ENCODE results near the gene NDEL1. TPM values are rescaled to one million over a fixed set of nuclear protein-coding genes. Genes with fewer than 3 reads are reported as not detected.

NDEL1 gene
- total and polyA plus RNA-seq, 9 of the 15 experiments (the other 6 are each of a cell fraction or from before 2014, with no cell fraction given) = 0.86 to 30.5 (median 22.7) TPM

- under 1% methylated on average over 23 of the region's 43 CpGs for WGBS (ENCODE audit: insufficient coverage, low coverage, missing lambda C conversion rate)
- H3K79me2 ChIP-seq (ENCODE audit: control insufficient read depth, insufficient read depth, low read length) = peaks cover 46% of the 10 kb centered on the region
- BruUV-seq (replicated peaks) = TSS peak; percentile 57
- intact Hi-C loops (cut with micrococcal nuclease) (no loop called here), in situ Hi-C loops (cut with MboI) (no loop called here)
- peak overlapping the region; percentile 89 for H3K4me2 ChIP-seq (ENCODE audit: insufficient read depth, low read length)
- ATAC-seq (peak; percentile 61), FAIRE-seq (peak; percentile 81), DNase-seq (ENCODE audit: extremely low read depth in 1 of 4, low spot score in 3 of 4) (peak; percentile 22 to 66 (median 40))
- H3K9me1 ChIP-seq (ENCODE audit: control insufficient read depth, insufficient read depth, low read length) = no peaks in the 10 kb centered on the region
- CTCF ChIA-PET (ENCODE audit: low intra/inter-chr PET ratio) = no interaction called here
- peaks cover 0 to 7% of the 10 kb centered on the region in 2 experiments; a peak in 4 of 5 replicates for H3K4me1 ChIP-seq (replicated peaks in 1 of 2; ENCODE audit: control insufficient read depth in 2 of 2, insufficient read depth in 2 of 2, low read length in 2 of 2)
- POLR2A ChIA-PET = interaction anchor here (0.6 to 2.1 kb wide), 14 partner anchors 9 to 303 kb away, joined by 3 to 10 read pairs (median 4); no protein-coding TSS in a partner anchor
- H3K36me3 ChIP-seq (ENCODE audit: control insufficient read depth, insufficient read depth, low read length) = peaks cover 14% of the 10 kb centered on the region; the same call in 2 of the 3 replicates
- peak overlapping the region; percentile 95 for H3K27ac ChIP-seq (ENCODE audit: extremely low read depth, low read depth, low read length)
- no peaks in the 10 kb centered on the region for H3K9me3 ChIP-seq (replicated peaks; ENCODE audit: control insufficient read depth, insufficient read depth, low read depth, low read length)
- H4K20me1 ChIP-seq (replicated peaks; ENCODE audit: control insufficient read depth, insufficient read depth, low read length) = no peaks in the 10 kb centered on the region
- peak overlapping the region; percentile 76; the same call in 1 of the 2 replicates for H2AFZ ChIP-seq (ENCODE audit: low read depth, low read length)
- H3K9ac ChIP-seq (ENCODE audit: insufficient read depth in 1 of 2, low read depth in 2 of 2, low read length in 2 of 2) = peak overlapping the region; percentile 91 to 96
- H3K27me3 ChIP-seq (ENCODE audit: control insufficient read depth in 2 of 2, insufficient read depth in 2 of 2, low read length in 2 of 2) = no peaks in the 10 kb centered on the region
- peak overlapping the region; percentile 96 for H3K4me3 ChIP-seq
- no peak; the same call in 1 of the 2 replicates for TF ChIP-seq SMAD4 (CRISPR knock-in tag; conservative IDR thresholded peaks at IDR 0.05)
- TF ChIP-seq POLR2H (tag; IDR thresholded peaks at IDR 0.05; ENCODE audit: low read depth) = no peak
- no peak for TF ChIP-seq BRD9 (IDR thresholded peaks at IDR 0.05; ENCODE audit: low read depth, partially characterized antibody)
- TF ChIP-seq HDAC2 (IDR thresholded peaks at IDR 0.05) = peak; percentile 61; the same call in 1 of the 2 replicates
- no peak for TF ChIP-seq ZNF79 (CRISPR knock-in tag; IDR thresholded peaks at IDR 0.05; ENCODE audit: low read depth)
- no peak for TF ChIP-seq EHMT2 (IDR thresholded peaks at IDR 0.05)
- TF ChIP-seq HNRNPL (IDR thresholded peaks at IDR 0.05; ENCODE audit: low read depth, low read length) = peak; percentile 60; the same call in 1 of the 2 replicates
- TF ChIP-seq CHD4 (IDR thresholded peaks at IDR 0.05; ENCODE audit: insufficient read depth, insufficient replicate concordance, low read depth, low read length, poor library complexity, severe bottlenecking) = no peak
- no peak for TF ChIP-seq SIRT6 (IDR thresholded peaks at IDR 0.05; ENCODE audit: low read depth, low read length)
- TF ChIP-seq IRF9 (tag; IDR thresholded peaks at IDR 0.05) = no peak
- no peak for TF ChIP-seq CHD2 (IDR thresholded peaks at IDR 0.05; ENCODE audit: low read depth, low read length)
- no peak for TF ChIP-seq ZNF707 (CRISPR knock-in tag; conservative IDR thresholded peaks at IDR 0.05)
- TF ChIP-seq ZFP1 (CRISPR knock-in tag; IDR thresholded peaks at IDR 0.05) = no peak
- peak; percentile 66 for TF ChIP-seq SMARCE1 (IDR thresholded peaks at IDR 0.05)
- no peak for TF ChIP-seq ZNF408 (CRISPR knock-in tag; IDR thresholded peaks at IDR 0.05; ENCODE audit: low read depth)
- TF ChIP-seq ZBTB2 (IDR thresholded peaks at IDR 0.05) = peak; percentile 58; the same call in 1 of the 2 replicates
- no peak for TF ChIP-seq MCM3 (IDR thresholded peaks at IDR 0.05)
- no peak for TF ChIP-seq ZNF780A (CRISPR knock-in tag; IDR thresholded peaks at IDR 0.05)
- TF ChIP-seq KDM4B (IDR thresholded peaks at IDR 0.05; ENCODE audit: borderline replicate concordance in 2 of 2, low read depth in 1 of 2) = no peak
- 0 out of 2 replicates have a peak, but pooled peaks have one; percentile 41 for TF ChIP-seq NR1H2 (CRISPR knock-in tag; IDR thresholded peaks at IDR 0.05)
- TF ChIP-seq PYGO2 (tag; IDR thresholded peaks at IDR 0.05) = no peak
- TF ChIP-seq BCL6 (CRISPR knock-in tag; IDR thresholded peaks at IDR 0.05) = no peak
- TF ChIP-seq KLF10 (CRISPR knock-in tag; IDR thresholded peaks at IDR 0.05) = no peak
Observed at GRCh38 chr17:8436169-8436843, 622 bp downstream of the NDEL1 start.

All from K562 (cell line).